GM19193 (cell line): ENCODE measurements around the gene NUP85.

Experiments used
- POLR2A ChIP-seq: IDR thresholded peaks from 4 replicates; pipeline ENCODE4 v1.6.1; 2011; ENCODE audit not compliant: insufficient read depth, insufficient read length; ENCODE audit errors: extremely low read depth

The NUP85 gene

DNA sequence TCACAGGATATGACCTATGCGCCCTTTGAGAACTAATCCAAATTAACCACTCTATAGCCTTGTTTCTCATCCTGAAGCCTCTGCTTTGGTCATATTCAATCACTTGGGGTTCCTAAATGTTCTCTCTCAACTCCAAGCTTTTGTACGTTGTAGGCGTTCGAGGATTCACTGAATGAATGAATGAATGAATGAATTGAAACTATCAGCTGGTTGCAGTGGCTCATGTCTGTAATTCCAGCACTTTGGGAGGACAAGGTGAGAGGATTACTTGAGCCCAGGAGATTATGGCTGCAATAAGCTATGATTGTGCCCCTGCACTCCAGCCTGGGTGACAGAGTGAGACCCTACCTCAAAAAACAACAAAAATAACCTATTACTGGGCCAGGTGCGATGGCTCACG lies 16.9 kb upstream of the NUP85 start:
- no peak for TF ChIP-seq POLR2A

DNA sequence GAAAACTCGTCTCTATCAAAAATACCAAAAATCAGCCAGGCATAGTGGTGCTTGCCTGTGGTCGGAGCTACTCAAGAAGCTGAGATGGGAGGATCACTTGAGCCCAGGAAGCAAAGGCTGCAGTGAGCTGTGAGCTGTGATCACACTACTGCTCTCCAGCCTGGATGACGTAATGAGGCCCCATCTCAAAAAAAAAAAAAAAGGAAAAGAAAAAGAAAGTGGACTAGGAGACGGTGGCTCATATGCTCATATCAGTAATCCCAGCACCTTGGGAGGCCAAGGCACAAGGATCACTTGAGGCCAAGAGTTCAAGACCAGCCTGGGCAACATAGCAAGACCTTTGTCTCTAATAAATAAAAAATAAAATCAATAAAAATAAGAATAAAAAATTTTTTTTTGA lies 13.9 kb upstream of the NUP85 start:
- no peak for TF ChIP-seq POLR2A

DNA sequence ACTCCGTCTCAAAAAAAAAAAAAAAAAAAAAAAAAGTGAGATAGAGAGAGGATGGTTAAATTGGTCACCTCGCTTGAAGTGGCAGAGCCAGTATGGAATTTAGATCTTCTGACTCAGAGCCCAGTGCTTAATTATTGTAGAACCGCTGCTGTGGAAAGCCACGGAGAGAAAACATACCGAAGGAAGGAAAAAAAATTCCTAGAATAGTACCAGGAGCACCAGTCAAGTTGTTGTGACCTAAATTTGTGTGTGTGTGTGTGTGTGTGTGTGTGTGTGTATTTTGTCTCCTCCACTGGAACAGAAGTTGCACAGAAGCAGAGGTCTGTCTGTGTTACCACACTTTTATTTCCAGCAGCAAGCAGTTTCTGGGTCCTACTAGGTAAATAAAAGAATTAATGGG lies 10.6 kb upstream of the NUP85 start:
- no peak for TF ChIP-seq POLR2A

DNA sequence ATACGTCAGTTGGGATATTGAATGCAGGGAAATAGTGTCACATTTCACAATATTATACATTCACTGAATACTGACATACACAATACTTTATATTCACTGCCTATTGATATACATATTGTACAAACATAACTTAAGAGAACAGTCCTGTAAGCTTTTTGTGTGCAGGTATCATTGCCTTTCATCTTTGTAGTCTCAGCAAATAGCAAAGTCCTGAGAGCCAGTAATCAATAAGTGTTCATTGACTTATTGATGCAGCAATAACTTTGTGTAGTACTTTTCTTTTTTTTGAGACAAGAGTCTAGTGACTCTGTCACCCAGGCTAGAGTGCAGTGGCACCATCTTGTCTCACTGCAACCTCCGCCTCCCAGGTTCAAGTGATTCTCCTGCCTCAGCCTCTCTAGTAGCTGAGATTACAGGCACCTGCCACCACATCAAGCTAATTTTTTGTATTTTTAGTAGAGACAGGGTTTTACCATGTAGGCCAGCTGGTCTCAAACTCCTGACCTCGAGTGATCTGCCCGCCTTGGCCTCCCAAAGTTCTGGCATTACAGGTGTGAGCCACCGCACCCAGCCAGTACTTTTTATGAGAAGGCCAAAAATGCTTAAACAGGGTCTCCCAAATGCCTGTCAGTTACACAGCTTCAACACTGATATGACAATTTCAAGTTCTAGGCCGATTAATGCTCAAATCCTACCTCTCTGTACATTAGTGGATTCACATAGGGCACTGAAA lies 5.4 kb upstream of the NUP85 start:
- no peak for TF ChIP-seq POLR2A

GRCh38 chr17:75205793-75206163 lies 299 bp downstream of the NUP85 start:
- no peak for TF ChIP-seq POLR2A

DNA sequence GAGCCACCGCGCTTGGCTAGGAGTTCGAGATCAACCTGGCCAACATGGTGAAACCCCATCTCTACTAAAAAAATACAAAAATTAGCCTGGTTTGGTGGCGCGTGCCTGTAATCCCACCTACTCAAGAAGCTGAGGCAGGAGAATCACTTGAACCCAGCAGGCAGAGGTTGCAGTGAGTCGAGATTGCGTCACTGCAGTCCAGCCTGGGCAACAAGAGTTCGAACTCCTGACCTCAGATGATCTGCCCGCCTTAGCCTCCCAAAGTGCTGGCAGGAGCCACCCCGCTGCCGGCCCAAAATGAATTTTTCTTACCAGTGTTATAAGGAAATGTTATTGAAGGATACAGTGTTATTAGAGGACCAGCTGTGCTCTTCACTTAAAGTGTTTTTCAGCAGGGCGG lies 2.3 kb downstream of the NUP85 start:
- TF ChIP-seq POLR2A, result no peak

- TF ChIP-seq POLR2A, result no peak
Observed at GRCh38 chr17:75208161-75208560, 2.7 kb downstream of the NUP85 start.

DNA sequence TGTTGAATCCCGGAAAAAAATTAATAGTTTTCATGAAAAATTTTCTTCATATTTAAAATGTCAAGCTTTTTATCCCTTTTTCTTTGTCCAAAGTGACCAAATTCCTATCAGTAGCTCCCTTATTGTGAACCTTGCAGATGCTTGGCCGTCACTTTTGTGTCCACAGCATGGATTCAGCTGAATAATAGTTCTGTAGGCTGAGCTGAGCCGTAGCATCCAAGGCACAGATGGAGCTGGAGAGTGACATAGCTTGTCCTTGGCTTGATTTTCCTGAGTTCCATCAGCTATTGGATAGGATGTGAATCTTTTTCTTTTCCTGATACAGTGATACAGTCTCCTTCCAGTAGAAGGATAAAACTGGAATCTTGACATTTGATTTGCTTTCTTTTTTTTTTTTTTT lies 3.6 kb downstream of the NUP85 start:
- no peak for TF ChIP-seq POLR2A

DNA sequence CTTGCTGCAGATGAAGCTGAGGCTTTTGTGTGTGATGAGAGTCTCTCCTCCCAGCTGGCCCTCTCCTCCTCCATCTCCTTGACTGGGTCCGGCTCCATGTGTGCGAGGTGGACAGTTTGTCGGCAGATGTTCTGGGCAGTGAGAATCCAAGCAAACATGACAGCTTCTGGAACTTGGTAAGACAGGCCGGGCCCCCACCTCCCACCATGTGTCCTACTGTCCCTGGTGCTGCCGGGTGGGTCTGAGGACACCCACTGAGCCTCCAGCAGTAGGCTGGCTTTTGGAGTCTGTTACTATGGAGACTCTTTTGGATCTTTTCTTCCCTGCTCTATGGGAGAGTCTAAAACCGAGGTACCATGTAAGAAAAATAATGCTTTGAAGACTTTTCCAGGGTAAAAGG lies 12.7 kb downstream of the NUP85 start:
- no peak for TF ChIP-seq POLR2A

DNA sequence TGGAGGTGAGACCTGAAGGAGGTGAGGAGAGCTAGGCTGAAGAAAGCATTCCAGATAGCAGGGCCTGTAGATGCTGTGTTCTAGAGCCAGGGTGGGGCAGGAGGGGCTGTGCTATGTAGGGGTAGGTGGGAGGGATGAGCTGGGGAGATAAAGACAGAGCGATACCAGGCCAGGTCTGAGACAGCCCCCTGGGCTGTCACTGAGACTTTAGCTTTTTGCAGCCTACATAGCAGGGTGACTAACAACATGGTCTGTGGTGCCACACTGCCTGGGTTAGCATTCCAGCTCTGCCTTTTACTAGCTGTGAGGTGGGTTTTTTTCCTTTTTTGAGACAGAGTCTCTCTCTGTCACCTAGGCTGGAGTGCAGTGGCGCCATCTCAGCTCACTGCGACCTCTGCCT lies 14.3 kb downstream of the NUP85 start:
- TF ChIP-seq POLR2A, result no peak

DNA sequence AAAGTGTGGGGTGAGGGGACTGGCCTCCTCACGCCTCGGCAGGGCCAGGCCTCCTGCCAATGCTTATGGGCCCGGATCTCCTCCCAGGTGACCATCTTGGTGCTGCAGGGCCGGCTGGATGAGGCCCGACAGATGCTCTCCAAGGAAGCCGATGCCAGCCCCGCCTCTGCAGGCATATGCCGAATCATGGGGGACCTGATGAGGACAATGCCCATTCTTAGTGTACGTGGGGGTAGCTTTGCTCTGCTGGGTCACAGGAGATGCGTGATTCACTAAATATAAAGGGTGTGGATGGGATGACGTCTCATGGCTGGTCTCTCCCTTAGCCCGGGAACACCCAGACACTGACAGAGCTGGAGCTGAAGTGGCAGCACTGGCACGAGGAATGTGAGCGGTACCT lies 19.5 kb downstream of the NUP85 start:
- no peak for TF ChIP-seq POLR2A

DNA sequence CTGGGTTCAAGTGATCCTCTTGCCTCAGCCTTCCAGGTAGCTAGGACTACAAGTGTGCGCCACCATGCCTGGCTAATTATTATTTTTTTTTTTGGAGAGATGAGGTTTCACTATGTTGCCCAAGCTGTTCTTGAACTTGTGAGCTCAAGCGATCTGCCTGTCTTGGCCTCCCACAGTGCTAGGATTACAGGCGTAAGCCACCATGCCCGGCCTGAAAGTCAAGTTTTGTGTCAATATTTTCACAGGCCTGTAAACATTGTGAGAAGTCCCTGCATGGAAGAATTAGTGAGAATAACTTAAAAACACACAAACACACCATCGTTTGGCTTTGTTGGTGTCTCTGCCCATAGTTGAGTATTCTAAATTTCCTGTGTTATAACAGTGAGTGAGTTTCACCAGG lies 22.2 kb downstream of the NUP85 start:
- no peak for TF ChIP-seq POLR2A

DNA sequence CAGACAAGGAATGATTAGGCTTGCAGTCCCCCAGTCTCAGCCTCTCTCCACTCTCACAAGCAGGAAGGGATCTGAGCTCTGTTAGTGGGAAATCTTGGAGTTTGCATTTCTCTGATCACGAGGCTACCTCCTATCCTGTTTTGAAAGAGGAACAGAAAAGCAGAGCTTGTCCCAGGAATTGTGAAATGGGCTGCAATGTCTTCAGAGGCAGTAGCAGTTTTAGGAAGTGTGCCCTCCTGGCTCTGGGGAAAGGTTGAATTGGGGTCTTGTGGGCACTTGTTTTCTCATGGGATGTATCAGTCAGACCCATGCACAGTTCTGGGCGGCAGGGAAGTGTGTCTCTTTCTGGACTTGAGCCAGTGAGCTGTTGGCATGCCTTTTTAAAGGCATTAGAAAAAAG lies 22.8 kb downstream of the NUP85 start:
- TF ChIP-seq POLR2A, result no peak

GRCh38 chr17:75228847-75229246 lies 23.4 kb downstream of the NUP85 start:
- no peak for TF ChIP-seq POLR2A

- no peak for TF ChIP-seq POLR2A
Observed at GRCh38 chr17:75231071-75231470, 25.6 kb downstream of the NUP85 start.

DNA sequence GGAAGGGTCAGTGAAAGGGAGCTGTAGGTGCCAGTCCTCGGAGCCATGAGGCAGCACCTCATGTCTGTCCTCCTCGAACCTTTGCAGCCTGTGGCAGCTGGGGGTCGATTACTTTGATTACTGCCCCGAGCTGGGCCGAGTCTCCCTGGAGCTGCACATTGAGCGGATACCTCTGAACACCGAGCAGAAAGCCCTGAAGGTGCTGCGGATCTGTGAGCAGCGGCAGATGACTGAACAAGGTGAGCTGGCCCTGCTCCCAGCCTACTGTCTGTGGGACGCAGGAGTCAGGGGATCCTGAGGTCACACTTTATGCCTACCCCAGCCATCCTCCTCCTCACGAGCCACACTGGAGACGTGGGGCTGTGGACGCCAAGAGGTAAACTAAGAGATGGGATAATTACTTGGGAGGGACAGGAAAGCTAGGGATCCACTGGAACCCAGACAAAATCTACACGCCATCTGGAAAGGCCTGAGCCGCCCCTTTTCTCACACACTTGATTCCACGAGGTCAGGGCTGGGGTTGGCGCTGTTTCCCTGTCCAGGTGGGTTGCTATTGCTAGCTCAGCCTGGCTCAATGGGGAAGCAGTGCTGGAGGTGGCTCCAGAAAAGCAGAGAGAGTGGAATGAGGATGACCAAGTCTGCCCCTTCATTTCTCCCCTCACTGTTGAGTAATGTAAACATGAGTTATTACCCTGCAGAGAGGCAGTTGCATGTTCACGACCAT lies 26.4 kb downstream of the NUP85 start:
- no peak for TF ChIP-seq POLR2A

GRCh38 chr17:75232786-75233185 lies 27.3 kb downstream of the NUP85 start:
- TF ChIP-seq POLR2A, result no peak
